Ascending aorta (tissue), 2 donors: ENCODE results near the gene ARHGEF10L. TPM values are rescaled to one million over a fixed set of nuclear protein-coding genes. Genes with fewer than 3 reads are reported as not detected.

Experiments used
- DNase-seq, 2 donors: peaks; one replicate each; pipeline ENCODE4 v3.0.0-alpha.2; 2019; ENCODE audit warnings: low spot score in 2 of 2
- H3K27ac ChIP-seq, 2 donors: fragments of 200-600 bp; sonication (generic); one replicate each; pipeline ENCODE4 v1.5.1; 2016 to 2017; ENCODE audit warnings: mild to moderate bottlenecking in 1 of 2
- H3K27me3 ChIP-seq: fragments of 200-600 bp; sonication (generic); one replicate; pipeline ENCODE4 v1.5.1; 2017
- H3K36me3 ChIP-seq, 2 donors: fragments of 200-600 bp; sonication (generic); one replicate each; pipeline ENCODE4 v1.5.1; 2016
- H3K4me1 ChIP-seq, 2 donors: fragments of 200-600 bp; sonication (generic); one replicate each; pipeline ENCODE4 v1.5.1; 2016 to 2017; ENCODE audit warnings: mild to moderate bottlenecking in 1 of 2
- H3K4me3 ChIP-seq, 2 donors: fragments of 200-600 bp; sonication (generic); one replicate each; pipeline ENCODE4 v1.5.1; 2016 to 2017; ENCODE audit warnings: mild to moderate bottlenecking in 1 of 2
- H3K9me3 ChIP-seq, 2 donors: fragments of 200-600 bp; sonication (generic); one replicate each; pipeline ENCODE4 v1.5.1; 2016
- CTCF ChIP-seq, 3 experiments: fragments of 200-600 bp in 2 of 3; fragments of 450-650 bp in 1 of 3; sonication (generic) in 2 of 3; IDR thresholded peaks; one replicate each; pipeline ENCODE4 v1.5.1; 2016 to 2019; ENCODE audit warnings: antibody characterized with exemption in 3 of 3, mild to moderate bottlenecking in 1 of 3, moderate library complexity in 1 of 3
- intact Hi-C: fragments of 100-400 bp; cut with DNase I; formaldehyde crosslinking; loops from one replicate; pipeline ENCODE4 v1.15.1; 2023
- total RNA-seq: library from RNA; depleted of rRNA; stranded (reverse); fragments of >200 nt; gene quantifications from one replicate; pipeline ENCODE4 v1.1.0, GENCODE V29; 2016

Gene ARHGEF10L
- total RNA-seq, 1 donor from 2014 or later, result 177 TPM

GRCh38 chr1:17667641-17668040 lies 128.1 kb downstream of the ARHGEF10L start:
- Histone ChIP-seq H3K9me3 (no peaks in the 10 kb centered on the region), H3K27ac (peak overlapping the region; percentile 5 to 40), H3K36me3 (peaks cover 68 to 81% of the 10 kb centered on the region in 2 donors), H3K4me3 (no peak overlapping the region), H3K27me3 (no peaks in the 10 kb centered on the region), H3K4me1 (peaks cover 0 to 26% of the 10 kb centered on the region in 2 donors)
- DNase-seq, result no peak
- no peak for TF ChIP-seq CTCF (IDR thresholded peaks at IDR 0.05)
- intact Hi-C loops, result no loop called here

DNA sequence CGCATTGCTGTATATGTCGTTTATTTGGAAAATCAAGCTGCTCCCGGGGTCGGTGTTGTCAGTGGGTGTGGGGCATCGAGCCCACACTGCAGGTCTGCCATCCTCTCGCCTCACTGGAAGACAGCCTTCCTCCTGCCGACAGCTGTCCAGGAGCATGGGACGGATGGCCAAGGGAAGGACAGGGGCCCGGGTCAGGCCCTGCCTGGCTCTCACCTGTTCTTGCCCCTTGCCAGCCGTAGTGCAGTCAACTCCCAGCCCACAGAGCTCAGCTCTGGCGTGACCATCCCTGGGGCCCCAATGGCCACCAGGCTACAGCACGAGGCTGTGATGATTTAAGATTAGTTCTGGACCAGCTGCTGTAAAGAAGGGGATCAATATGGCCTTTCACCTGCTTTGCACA lies 128.7 kb downstream of the ARHGEF10L start:
- Histone ChIP-seq H3K27ac (no peak overlapping the region), H3K4me3 (no peak overlapping the region), H3K36me3 (peaks cover 68 to 78% of the 10 kb centered on the region in 2 donors), H3K4me1 (peaks cover 0 to 31% of the 10 kb centered on the region in 2 donors), H3K27me3 (no peaks in the 10 kb centered on the region), H3K9me3 (no peaks in the 10 kb centered on the region)
- DNase-seq, result no peak
- no peak for TF ChIP-seq CTCF (IDR thresholded peaks at IDR 0.05)
- intact Hi-C loops, result no loop called here

GRCh38 chr1:17668624-17669175 lies 129.2 kb downstream of the ARHGEF10L start:
- peaks cover 63 to 78% of the 10 kb centered on the region in 2 donors for H3K36me3 ChIP-seq
- H3K4me1 ChIP-seq, result peaks cover 0 to 36% of the 10 kb centered on the region in 2 donors
- H3K4me3 ChIP-seq, result no peak overlapping the region
- H3K27me3 ChIP-seq, result no peaks in the 10 kb centered on the region
- intact Hi-C loops, result no loop called here
- no peak for DNase-seq
- H3K9me3 ChIP-seq, result no peaks in the 10 kb centered on the region
- no peak for TF ChIP-seq CTCF (IDR thresholded peaks at IDR 0.05)
- peak overlapping the region; percentile 9 to 24 for H3K27ac ChIP-seq

DNA sequence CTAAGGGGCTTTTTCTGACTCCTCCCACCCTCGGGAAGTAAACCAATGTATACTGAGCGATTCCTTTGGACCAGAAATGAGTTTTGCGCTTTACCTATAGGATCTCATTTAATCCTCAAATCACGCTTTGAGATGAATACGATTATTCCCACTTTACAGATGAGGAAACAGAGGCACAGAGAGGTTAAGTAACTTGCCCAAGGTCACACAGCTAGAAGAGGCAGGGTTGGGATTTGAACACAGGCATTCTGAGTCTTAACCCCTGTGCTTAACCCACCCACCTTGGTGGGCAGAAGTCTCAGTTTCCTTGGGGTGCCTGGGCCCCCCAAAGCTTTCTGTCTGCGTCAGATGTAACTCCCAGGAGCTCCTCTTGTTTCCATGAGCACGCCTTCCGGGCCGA lies 129.8 kb downstream of the ARHGEF10L start:
- no peak for DNase-seq
- Histone ChIP-seq H3K36me3 (peaks cover 57 to 78% of the 10 kb centered on the region in 2 donors), H3K27me3 (no peaks in the 10 kb centered on the region), H3K27ac (peak overlapping the region; percentile 2 to 9), H3K9me3 (no peaks in the 10 kb centered on the region), H3K4me1 (peaks cover 0 to 36% of the 10 kb centered on the region in 2 donors), H3K4me3 (no peak overlapping the region)
- no peak for TF ChIP-seq CTCF (IDR thresholded peaks at IDR 0.05)
- intact Hi-C loops, result no loop called here

GRCh38 chr1:17669866-17670451 lies 130.5 kb downstream of the ARHGEF10L start:
- TF ChIP-seq CTCF (IDR thresholded peaks at IDR 0.05), result no peak
- H3K4me1 ChIP-seq, result peaks cover 0 to 36% of the 10 kb centered on the region in 2 donors
- peaks cover 51 to 75% of the 10 kb centered on the region in 2 donors for H3K36me3 ChIP-seq
- no peaks in the 10 kb centered on the region for H3K9me3 ChIP-seq
- no peak overlapping the region for H3K4me3 ChIP-seq
- peak overlapping the region; percentile 2 to 9 for H3K27ac ChIP-seq
- H3K27me3 ChIP-seq, result no peaks in the 10 kb centered on the region
- no peak for DNase-seq
- intact Hi-C loops, result no loop called here
